NB4 (cell line): ENCODE results near the gene PALM.
A peak's percentile ranks its signal among the peaks of the same experiment; 100 is the strongest.

Experiments
- DNase-seq: peaks from one replicate; pipeline ENCODE4 v3.0.0; 2010; ENCODE audit warnings: low read depth
- H3K4me3 ChIP-seq: one replicate; pipeline ENCODE4 v1.5.1; 2011; ENCODE audit warnings: mild to moderate bottlenecking, low read depth, low read length, moderate library complexity
- CTCF ChIP-seq: IDR thresholded peaks from one replicate; pipeline ENCODE4 v1.5.1; 2012; ENCODE audit warnings: low read depth, low read length
- MYC ChIP-seq: IDR thresholded peaks from 2 replicates; pipeline ENCODE4 v1.6.1; 2011; ENCODE audit warnings: low read depth, low read length
- POLR2A ChIP-seq: IDR thresholded peaks from 2 replicates; pipeline ENCODE4 v1.6.1; 2011; ENCODE audit warnings: mild to moderate bottlenecking; ENCODE audit not compliant: insufficient read length; ENCODE audit errors: extremely low read depth
- TF ChIP-seq, protein P1 (sequence below): IDR thresholded peaks from 2 replicates; pipeline ENCODE4 v1.6.1; 2011; ENCODE audit warnings: low read depth, low read length

Gene PALM

DNA sequence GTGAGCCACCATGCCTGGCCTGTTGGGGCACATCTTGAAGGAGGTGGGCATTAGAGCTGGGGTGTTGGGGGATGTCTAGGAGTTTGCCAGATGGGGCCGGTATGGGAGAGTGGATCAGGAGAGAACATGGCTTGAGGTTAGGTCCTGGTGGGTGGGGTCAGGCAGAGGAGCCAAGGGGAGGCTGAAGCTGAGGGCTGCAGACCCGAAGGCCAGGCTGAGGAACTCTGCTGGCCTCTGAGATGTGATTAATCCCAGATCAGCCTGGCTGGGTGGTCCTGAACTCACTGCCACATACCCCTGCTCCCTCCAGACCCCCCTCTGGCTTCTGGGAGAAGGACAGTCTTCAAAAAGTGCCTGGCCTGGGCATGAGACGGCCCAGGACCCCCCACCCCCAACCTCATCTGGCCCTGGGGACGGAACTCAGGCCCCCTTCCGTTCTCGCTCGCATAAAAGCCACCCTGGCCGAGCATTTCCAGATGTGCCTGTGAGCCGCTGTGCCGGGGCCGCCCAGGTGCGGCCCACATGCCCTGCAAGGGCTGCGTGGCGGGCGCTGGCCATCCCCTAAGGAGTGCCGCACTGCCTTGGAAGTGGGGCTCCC lies 29.8 kb upstream of the PALM start:
- TF ChIP-seq, protein P1, sequence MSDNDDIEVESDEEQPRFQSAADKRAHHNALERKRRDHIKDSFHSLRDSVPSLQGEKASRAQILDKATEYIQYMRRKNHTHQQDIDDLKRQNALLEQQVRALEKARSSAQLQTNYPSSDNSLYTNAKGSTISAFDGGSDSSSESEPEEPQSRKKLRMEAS: no peak
- TF ChIP-seq CTCF (no peak), MYC (no peak), POLR2A (no peak)

DNA sequence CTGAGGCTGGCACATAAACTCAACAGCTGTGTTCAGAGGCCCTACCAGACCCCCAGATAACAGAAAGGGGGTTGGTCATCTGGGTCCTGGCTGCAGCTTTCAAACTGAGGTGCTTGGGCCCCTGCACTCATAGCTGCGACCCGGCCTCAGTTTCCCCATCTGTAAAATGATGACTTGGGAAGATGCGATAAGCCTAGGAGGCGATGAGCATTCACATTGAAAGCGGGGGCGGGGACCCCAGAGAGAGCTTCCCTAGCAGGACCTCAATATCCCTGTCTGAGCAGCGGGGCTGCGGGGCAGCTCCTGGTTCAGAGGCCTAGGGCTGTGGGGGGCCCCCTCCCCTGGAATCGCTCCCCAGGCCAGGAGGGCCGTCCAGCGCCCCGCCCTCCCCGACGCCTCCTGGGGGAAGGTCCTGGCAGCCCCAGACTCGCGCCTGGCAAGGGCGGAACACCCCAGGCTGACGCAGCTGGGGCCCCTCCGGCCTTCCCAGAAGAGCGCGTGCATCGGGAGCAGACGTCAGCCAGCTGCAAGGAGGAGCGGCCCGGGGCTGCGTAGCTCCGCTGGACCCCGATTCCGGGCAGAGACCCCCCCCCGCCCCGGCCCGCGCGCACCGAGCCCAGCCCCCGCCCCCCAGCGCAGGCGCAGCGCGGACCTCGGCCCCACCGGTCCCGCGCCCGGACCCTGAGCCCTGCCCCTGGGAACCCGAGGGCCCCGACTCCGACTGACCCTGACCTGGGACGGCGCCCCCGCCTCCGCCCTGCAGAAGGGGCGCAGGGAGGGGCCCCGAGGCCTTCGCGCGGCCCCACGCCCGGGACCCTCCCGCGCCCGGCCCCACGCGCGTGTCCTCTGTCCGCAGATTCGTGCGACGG lies 29.1 kb upstream of the PALM start:
- peak; percentile 66 for DNase-seq
- no peak for TF ChIP-seq MYC
- peak overlapping the region; percentile 42 for H3K4me3 ChIP-seq

More for the DNA sequence above, 29.8 kb upstream of the PALM start:
- peak overlapping the region; percentile 42 for H3K4me3 ChIP-seq
- no peak for DNase-seq

GRCh38 chr19:680287-681028 lies 28.3 kb upstream of the PALM start:
- peak; percentile 17 for TF ChIP-seq CTCF
- TF ChIP-seq, protein P1: peak; percentile 30; the same call in 1 of the 2 replicates
- peak; percentile 62 for TF ChIP-seq MYC
- peak; percentile 56 for TF ChIP-seq POLR2A
- peak overlapping the region; percentile 49 for H3K4me3 ChIP-seq
- DNase-seq: peak; percentile 95

- TF ChIP-seq POLR2A: no peak
- no peak for TF ChIP-seq CTCF
- TF ChIP-seq, protein P1: no peak
- no peak for TF ChIP-seq MYC
- peak; percentile 50 for DNase-seq
- H3K4me3 ChIP-seq: no peak overlapping the region
Measured at GRCh38 chr19:681029-682019, 27.4 kb upstream of the PALM start.

DNA sequence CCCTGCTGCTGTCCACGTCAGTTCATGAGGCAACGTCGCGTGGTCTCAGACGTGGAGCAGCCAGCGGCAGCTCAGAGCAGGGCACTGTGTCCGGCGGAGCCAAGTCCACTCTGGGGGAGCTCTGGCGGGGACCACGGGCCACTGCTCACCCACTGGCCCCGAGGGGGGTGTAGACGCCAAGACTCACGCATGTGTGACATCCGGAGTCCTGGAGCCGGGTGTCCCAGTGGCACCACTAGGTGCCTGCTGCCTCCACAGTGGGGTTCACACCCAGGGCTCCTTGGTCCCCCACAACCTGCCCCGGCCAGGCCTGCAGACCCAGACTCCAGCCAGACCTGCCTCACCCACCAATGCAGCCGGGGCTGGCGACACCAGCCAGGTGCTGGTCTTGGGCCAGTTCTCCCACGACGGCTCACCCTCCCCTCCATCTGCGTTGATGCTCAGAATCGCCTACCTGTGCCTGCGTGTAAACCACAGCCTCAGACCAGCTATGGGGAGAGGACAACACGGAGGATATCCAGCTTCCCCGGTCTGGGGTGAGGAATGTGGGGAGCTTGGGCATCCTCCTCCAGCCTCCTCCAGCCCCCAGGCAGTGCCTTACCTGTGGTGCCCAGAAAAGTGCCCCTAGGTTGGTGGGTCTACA lies 25.9 kb upstream of the PALM start:
- no peak overlapping the region for H3K4me3 ChIP-seq
- TF ChIP-seq MYC (no peak), POLR2A (no peak), CTCF (no peak)
- TF ChIP-seq, protein P1: no peak
- no peak for DNase-seq
